ENCODE data around the gene GPBAR1.
A peak's percentile ranks its signal among the peaks of the same experiment; 100 is the strongest.

DNA sequence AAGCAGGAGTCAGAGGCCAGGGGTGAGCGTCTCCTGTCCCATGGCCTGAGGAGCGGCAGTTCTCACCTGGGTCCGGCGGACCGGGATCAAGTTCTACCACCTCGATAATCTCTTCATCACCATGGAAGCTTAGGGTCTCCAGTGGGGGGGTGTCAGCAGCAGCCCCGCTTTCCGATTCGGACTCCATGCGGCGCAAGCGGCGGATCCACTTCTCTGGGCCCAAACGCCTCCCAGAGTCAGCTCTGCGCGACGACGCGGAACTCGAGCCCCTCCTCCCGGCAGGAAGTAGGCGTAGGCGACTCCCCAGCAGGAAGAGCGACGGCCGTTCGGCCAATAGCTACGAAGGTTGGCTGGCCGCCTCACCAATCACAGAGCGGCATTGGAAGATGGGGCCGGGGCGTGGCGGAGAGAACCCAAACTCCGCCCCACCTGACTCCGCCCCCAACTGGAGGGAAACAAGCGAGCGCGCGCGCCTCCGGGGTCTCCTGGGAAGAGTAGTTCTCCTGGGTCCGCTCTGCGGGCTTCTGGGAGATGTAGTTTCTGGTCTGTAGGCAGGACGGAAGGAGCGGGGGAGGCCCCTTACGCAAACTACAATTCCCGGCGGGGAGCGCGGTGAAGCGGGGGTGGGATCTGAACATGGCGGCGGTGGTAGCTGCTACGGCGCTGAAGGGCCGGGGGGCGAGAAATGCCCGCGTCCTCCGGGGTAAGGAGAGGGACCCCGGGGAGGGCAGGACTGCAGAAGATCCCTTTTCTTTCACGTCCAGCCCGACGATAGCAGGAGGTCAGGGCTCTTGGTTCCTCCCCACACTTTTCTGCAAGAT is 9.3 kb downstream of the GPBAR1 start, which contains the start of the genes AAMP and PNKD:
- TF ChIP-seq, protein P1, sequence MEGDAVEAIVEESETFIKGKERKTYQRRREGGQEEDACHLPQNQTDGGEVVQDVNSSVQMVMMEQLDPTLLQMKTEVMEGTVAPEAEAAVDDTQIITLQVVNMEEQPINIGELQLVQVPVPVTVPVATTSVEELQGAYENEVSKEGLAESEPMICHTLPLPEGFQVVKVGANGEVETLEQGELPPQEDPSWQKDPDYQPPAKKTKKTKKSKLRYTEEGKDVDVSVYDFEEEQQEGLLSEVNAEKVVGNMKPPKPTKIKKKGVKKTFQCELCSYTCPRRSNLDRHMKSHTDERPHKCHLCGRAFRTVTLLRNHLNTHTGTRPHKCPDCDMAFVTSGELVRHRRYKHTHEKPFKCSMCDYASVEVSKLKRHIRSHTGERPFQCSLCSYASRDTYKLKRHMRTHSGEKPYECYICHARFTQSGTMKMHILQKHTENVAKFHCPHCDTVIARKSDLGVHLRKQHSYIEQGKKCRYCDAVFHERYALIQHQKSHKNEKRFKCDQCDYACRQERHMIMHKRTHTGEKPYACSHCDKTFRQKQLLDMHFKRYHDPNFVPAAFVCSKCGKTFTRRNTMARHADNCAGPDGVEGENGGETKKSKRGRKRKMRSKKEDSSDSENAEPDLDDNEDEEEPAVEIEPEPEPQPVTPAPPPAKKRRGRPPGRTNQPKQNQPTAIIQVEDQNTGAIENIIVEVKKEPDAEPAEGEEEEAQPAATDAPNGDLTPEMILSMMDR (IDR thresholded peaks at IDR 0.05): peak; percentile 24 to 59 (median 39)
- TF ChIP-seq POLR2AphosphoS5 (IDR thresholded peaks at IDR 0.05): peak; percentile 97
- peak; percentile 94 for TF ChIP-seq POLR2A (IDR thresholded peaks at IDR 0.05)

Data from prostate gland (tissue), 2 donors.